AG09309 (cell line): Measurements from ENCODE around the gene RNF115.
A peak's percentile ranks its signal among the peaks of the same experiment; 100 is the strongest.

ENCODE experiments used
- DNase-seq: peaks from one replicate; pipeline ENCODE4 v3.0.0-alpha.2; 2010; ENCODE audit warnings: low read depth
- H3K4me3 ChIP-seq: 2 replicates; pipeline ENCODE4 v1.5.1; 2011; ENCODE audit warnings: mild to moderate bottlenecking, low read depth, low read length, moderate library complexity; ENCODE audit not compliant: control insufficient read depth
- CTCF ChIP-seq: IDR thresholded peaks from 2 replicates; pipeline ENCODE4 v1.5.1; 2011; ENCODE audit warnings: mild to moderate bottlenecking, low read depth, low read length, inconsistent platforms; ENCODE audit not compliant: insufficient read depth, control insufficient read depth; ENCODE audit errors: missing control alignments

The RNF115 gene

GRCh38 chr1:145788580-145788979 is 35.3 kb downstream of the RNF115 start:
- no peak for TF ChIP-seq CTCF
- no peak overlapping the region for H3K4me3 ChIP-seq
- DNase-seq, result no peak

GRCh38 chr1:145786271-145786670 is 37.6 kb downstream of the RNF115 start:
- TF ChIP-seq CTCF, result no peak
- no peak overlapping the region for H3K4me3 ChIP-seq

GRCh38 chr1:145785547-145785946 is 38.3 kb downstream of the RNF115 start:
- DNase-seq, result no peak

More at GRCh38 chr1:145786271-145786670, 37.6 kb downstream of the RNF115 start:
- DNase-seq, result no peak

GRCh38 chr1:145784409-145784808 is 39.5 kb downstream of the RNF115 start:
- H3K4me3 ChIP-seq, result no peak overlapping the region
- TF ChIP-seq CTCF, result no peak
- DNase-seq, result no peak

More at GRCh38 chr1:145785547-145785946, 38.3 kb downstream of the RNF115 start:
- H3K4me3 ChIP-seq, result no peak overlapping the region
- no peak for TF ChIP-seq CTCF

GRCh38 chr1:145782272-145783099 is 41.4 kb downstream of the RNF115 start:
- no peak overlapping the region for H3K4me3 ChIP-seq

GRCh38 chr1:145778146-145778540 is 45.8 kb downstream of the RNF115 start:
- no peak for TF ChIP-seq CTCF
- DNase-seq, result no peak
- H3K4me3 ChIP-seq, result no peak overlapping the region

More at GRCh38 chr1:145782272-145783099, 41.4 kb downstream of the RNF115 start:
- peak; percentile 73 for DNase-seq
- TF ChIP-seq CTCF, result no peak
